ENCODE measurements around the gene NFIX. TPM values are rescaled to one million over a fixed set of nuclear protein-coding genes. Genes with fewer than 3 reads are reported as not detected.

The NFIX gene
- total and polyA plus RNA-seq, 7 donors, result 22.2 to 347 (median 220) TPM

DNA sequence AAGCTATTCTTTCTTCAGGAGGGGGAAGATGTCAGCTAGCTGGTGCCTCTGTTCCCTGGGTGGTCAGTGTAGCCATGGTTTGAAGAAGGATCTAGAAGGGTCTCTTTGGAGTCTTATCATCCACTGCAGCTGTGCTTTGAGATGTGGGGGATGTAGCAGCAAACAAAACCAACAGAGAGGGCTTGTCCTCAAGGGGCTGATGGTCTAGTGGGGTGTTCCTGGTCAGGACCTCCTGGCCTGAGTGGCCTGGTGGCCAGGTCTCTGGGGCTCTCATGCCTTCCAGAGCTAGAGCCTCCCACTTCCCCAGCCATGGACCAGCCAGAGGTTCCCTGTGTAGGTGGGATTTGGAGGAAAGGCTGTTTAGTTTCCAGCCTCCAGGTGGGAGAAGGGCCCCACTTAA, 67.0 kb downstream of the NFIX start:
- peaks cover 97% of the 10 kb centered on the region for H3K4me1 ChIP-seq
- no peak for DNase-seq
- TF ChIP-seq, protein P1, sequence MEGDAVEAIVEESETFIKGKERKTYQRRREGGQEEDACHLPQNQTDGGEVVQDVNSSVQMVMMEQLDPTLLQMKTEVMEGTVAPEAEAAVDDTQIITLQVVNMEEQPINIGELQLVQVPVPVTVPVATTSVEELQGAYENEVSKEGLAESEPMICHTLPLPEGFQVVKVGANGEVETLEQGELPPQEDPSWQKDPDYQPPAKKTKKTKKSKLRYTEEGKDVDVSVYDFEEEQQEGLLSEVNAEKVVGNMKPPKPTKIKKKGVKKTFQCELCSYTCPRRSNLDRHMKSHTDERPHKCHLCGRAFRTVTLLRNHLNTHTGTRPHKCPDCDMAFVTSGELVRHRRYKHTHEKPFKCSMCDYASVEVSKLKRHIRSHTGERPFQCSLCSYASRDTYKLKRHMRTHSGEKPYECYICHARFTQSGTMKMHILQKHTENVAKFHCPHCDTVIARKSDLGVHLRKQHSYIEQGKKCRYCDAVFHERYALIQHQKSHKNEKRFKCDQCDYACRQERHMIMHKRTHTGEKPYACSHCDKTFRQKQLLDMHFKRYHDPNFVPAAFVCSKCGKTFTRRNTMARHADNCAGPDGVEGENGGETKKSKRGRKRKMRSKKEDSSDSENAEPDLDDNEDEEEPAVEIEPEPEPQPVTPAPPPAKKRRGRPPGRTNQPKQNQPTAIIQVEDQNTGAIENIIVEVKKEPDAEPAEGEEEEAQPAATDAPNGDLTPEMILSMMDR (IDR thresholded peaks at IDR 0.05), result no peak
- H3K27me3 ChIP-seq (ENCODE audit: insufficient read depth in 3 of 3, low read length in 2 of 3), result no peaks in the 10 kb centered on the region
- no peak overlapping the region for H3K4me3 ChIP-seq
- intact Hi-C loops (cut with DNase I), result loop anchor here in 1 of 2 donors (2.0 to 5.0 kb wide), 2 partner anchors 35 to 78 kb away; no protein-coding TSS in a partner anchor
- peak overlapping the region; percentile 81 for H3K27ac ChIP-seq
- no peaks in the 10 kb centered on the region for H3K36me3 ChIP-seq (ENCODE audit: insufficient read depth in 1 of 2, low read depth in 1 of 2)
- H3K9me3 ChIP-seq, result no peaks in the 10 kb centered on the region
- no peak for ATAC-seq

- peaks cover 96% of the 10 kb centered on the region for H3K4me1 ChIP-seq
Measured at GRCh38 chr19:13063461-13064091, 68.3 kb downstream of the NFIX start.

DNA sequence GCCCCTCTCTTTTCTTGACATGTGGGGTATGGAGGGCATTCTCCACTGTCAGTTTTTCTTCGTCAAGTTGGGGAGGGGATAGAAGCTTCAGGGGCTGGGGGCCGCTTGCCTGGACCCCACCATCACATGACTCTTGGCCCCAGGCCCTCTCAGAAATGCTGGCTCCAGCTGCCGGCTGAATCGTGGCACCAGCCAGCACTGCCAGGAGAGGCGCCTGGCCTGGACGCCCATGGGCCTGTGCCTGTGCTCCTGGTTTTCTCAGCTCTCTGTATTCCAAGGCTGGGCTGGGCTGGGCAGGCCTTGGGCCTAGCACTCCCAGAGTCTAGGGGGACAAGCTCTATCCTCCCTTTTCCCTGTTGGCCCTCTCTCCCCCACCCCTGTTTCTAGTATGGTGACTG, 68.8 kb downstream of the NFIX start:
- H3K9me3 ChIP-seq, result no peaks in the 10 kb centered on the region
- peak overlapping the region; percentile 81 for H3K27ac ChIP-seq
- H3K4me3 ChIP-seq, result peak overlapping the region; percentile 36
- no peaks in the 10 kb centered on the region for H3K27me3 ChIP-seq (ENCODE audit: insufficient read depth in 3 of 3, low read length in 2 of 3)
- intact Hi-C loops (cut with DNase I), result loop anchor here in 1 of 2 donors (5.0 kb wide), 1 partner anchor 37 kb away; no protein-coding TSS in a partner anchor
- TF ChIP-seq, protein P1 (IDR thresholded peaks at IDR 0.05), result no peak
- H3K4me1 ChIP-seq, result peaks cover 96% of the 10 kb centered on the region
- peak; percentile 64 to 87 for DNase-seq
- ATAC-seq, result peak; percentile 60 to 69 (median 66)
- 27 to 40% (median 38%) methylated on average over 6 of the region's 6 CpGs for WGBS, 3 donors
- no peaks in the 10 kb centered on the region for H3K36me3 ChIP-seq (ENCODE audit: insufficient read depth in 1 of 2, low read depth in 1 of 2)

More at GRCh38 chr19:13063461-13064091, 68.3 kb downstream of the NFIX start:
- Histone ChIP-seq H3K27ac (peak overlapping the region; percentile 81), H3K9me3 (no peaks in the 10 kb centered on the region), H3K4me3 (peak overlapping the region; percentile 36), H3K27me3 (ENCODE audit: insufficient read depth in 3 of 3, low read length in 2 of 3) (no peaks in the 10 kb centered on the region), H3K36me3 (ENCODE audit: insufficient read depth in 1 of 2, low read depth in 1 of 2) (no peaks in the 10 kb centered on the region)
- 28 to 29% (median 29%) methylated on average over 5 of the region's 5 CpGs for WGBS, 3 donors
- intact Hi-C loops (cut with DNase I), result loop anchor here in 1 of 2 donors (2.0 to 5.0 kb wide), 2 partner anchors 36 to 79 kb away; no protein-coding TSS in a partner anchor
- DNase-seq (peak; percentile 69 to 88), ATAC-seq (peak; percentile 83 to 89 (median 88))
- TF ChIP-seq, protein P1 (IDR thresholded peaks at IDR 0.05), result no peak

GRCh38 chr19:13066226-13066625, 71.0 kb downstream of the NFIX start:
- Histone ChIP-seq H3K4me1 (peaks cover 97% of the 10 kb centered on the region), H3K36me3 (ENCODE audit: insufficient read depth in 1 of 2, low read depth in 1 of 2) (no peaks in the 10 kb centered on the region), H3K9me3 (no peaks in the 10 kb centered on the region), H3K4me3 (peak overlapping the region; percentile 36), H3K27me3 (ENCODE audit: insufficient read depth in 3 of 3, low read length in 2 of 3) (no peaks in the 10 kb centered on the region), H3K27ac (peak overlapping the region; percentile 81)
- 32 to 57% (median 45%) methylated on average over 4 to 5 of the region's 5 CpGs for WGBS, 3 donors
- DNase-seq (no peak), ATAC-seq (no peak)
- intact Hi-C loops (cut with DNase I), result no loop called here
- TF ChIP-seq, protein P1 (IDR thresholded peaks at IDR 0.05), result no peak

Data from psoas muscle (tissue), 8 donors.